MM.1S (cell line): ENCODE results near the gene ZDHHC13.

ENCODE experiments used
- DNase-seq: peaks from one replicate; pipeline ENCODE4 v3.0.0-alpha.2; 2015
- H2AFZ ChIP-seq: fragments of 300-600 bp; sonication (generic); 2 replicates; pipeline ENCODE4 v1.6.0; 2016; ENCODE audit warnings: antibody characterized with exemption, low read length
- H3F3A ChIP-seq: fragments of 300-600 bp; sonication (generic); 2 replicates; pipeline ENCODE4 v1.6.1; 2016; ENCODE audit warnings: mild to moderate bottlenecking, antibody characterized with exemption, low read length, moderate library complexity, mixed read lengths; ENCODE audit not compliant: insufficient read depth
- H3K27ac ChIP-seq: fragments of 300-600 bp; sonication (generic); 2 replicates; pipeline ENCODE4 v1.5.1; 2016; ENCODE audit warnings: mild to moderate bottlenecking, low read length
- H3K27me3 ChIP-seq: fragments of 300-600 bp; sonication (generic); replicated peaks from 2 replicates; pipeline ENCODE4 v1.6.0; 2016; ENCODE audit warnings: low read length; ENCODE audit not compliant: insufficient read depth
- H3K36me3 ChIP-seq: fragments of 300-600 bp; sonication (generic); replicated peaks from 2 replicates; pipeline ENCODE4 v1.6.1; 2016; ENCODE audit warnings: mild to moderate bottlenecking, low read length, mixed read lengths; ENCODE audit not compliant: insufficient read depth
- H3K4me1 ChIP-seq: fragments of 300-600 bp; sonication (generic); 2 replicates; pipeline ENCODE4 v1.6.1; 2016; ENCODE audit warnings: low read length, mixed read lengths
- H3K4me2 ChIP-seq: fragments of 300-600 bp; sonication (generic); 2 replicates; pipeline ENCODE4 v1.6.0; 2016; ENCODE audit warnings: low read depth, low read length
- H3K4me3 ChIP-seq: fragments of 300-600 bp; sonication (generic); 2 replicates; pipeline ENCODE4 v1.5.1; 2016; ENCODE audit warnings: low read length, mixed read lengths
- H3K79me2 ChIP-seq: fragments of 300-600 bp; sonication (generic); 2 replicates; pipeline ENCODE4 v1.6.1; 2016; ENCODE audit warnings: mixed run types, low read length, mixed read lengths
- H3K9ac ChIP-seq: fragments of 300-600 bp; sonication (generic); 2 replicates; pipeline ENCODE4 v1.6.1; 2016; ENCODE audit warnings: low read length, mixed read lengths
- H3K9me2 ChIP-seq: fragments of 300-600 bp; sonication (generic); replicated peaks from 2 replicates; pipeline ENCODE4 v1.6.1; 2016; ENCODE audit warnings: mild to moderate bottlenecking, low read length, mixed read lengths; ENCODE audit not compliant: insufficient read depth
- H3K9me3 ChIP-seq: fragments of 300-600 bp; sonication (generic); replicated peaks from 2 replicates; pipeline ENCODE4 v1.6.1; 2016; ENCODE audit warnings: mild to moderate bottlenecking, low read length, mixed read lengths; ENCODE audit not compliant: insufficient read depth
- H4K20me1 ChIP-seq: fragments of 300-600 bp; sonication (generic); 2 replicates; pipeline ENCODE4 v1.6.1; 2016; ENCODE audit warnings: mild to moderate bottlenecking, low read length, moderate library complexity, mixed read lengths; ENCODE audit not compliant: insufficient read depth
- CTCF ChIP-seq: fragments of 300-600 bp; sonication (generic); IDR thresholded peaks from 2 replicates; pipeline ENCODE4 v1.5.1; 2016; ENCODE audit warnings: antibody characterized with exemption, low read length, mixed read lengths
- EZH2 ChIP-seq: fragments of 300-600 bp; sonication (generic); optimal IDR thresholded peaks from 2 replicates; pipeline ENCODE3; 2017; ENCODE audit warnings: low read depth, mild to moderate bottlenecking, antibody characterized with exemption, low read length, mixed read lengths
- EZH2phosphoT487 ChIP-seq: fragments of 300-600 bp; sonication (generic); IDR thresholded peaks from 2 replicates; pipeline ENCODE4 v1.6.1; 2018; ENCODE audit warnings: antibody characterized with exemption, low read length

ZDHHC13 gene

GRCh38 chr11:19110295-19110694, 6.7 kb upstream of the ZDHHC13 start:
- Histone ChIP-seq H3K27ac (no peak overlapping the region), H3K9me2 (no peaks in the 10 kb centered on the region), H2AFZ (no peak overlapping the region), H3K4me1 (no peaks in the 10 kb centered on the region), H3K9me3 (no peaks in the 10 kb centered on the region), H3K4me3 (no peak overlapping the region), H3K79me2 (no peaks in the 10 kb centered on the region), H3K9ac (no peak overlapping the region), H3K36me3 (no peaks in the 10 kb centered on the region), H3K4me2 (no peak overlapping the region), H3F3A (no peaks in the 10 kb centered on the region), H3K27me3 (no peaks in the 10 kb centered on the region), H4K20me1 (no peaks in the 10 kb centered on the region)
- no peak for TF ChIP-seq EZH2phosphoT487
- no peak for TF ChIP-seq EZH2
- no peak for TF ChIP-seq CTCF
- no peak for DNase-seq

- TF ChIP-seq EZH2phosphoT487 (no peak), CTCF (no peak), EZH2 (no peak)
- Histone ChIP-seq H3K4me3 (no peak overlapping the region), H3K4me1 (no peaks in the 10 kb centered on the region), H2AFZ (no peak overlapping the region), H3K79me2 (no peaks in the 10 kb centered on the region), H3K27ac (no peak overlapping the region), H3K4me2 (no peak overlapping the region), H3K36me3 (no peaks in the 10 kb centered on the region), H4K20me1 (no peaks in the 10 kb centered on the region), H3F3A (no peaks in the 10 kb centered on the region), H3K27me3 (no peaks in the 10 kb centered on the region), H3K9ac (no peak overlapping the region), H3K9me2 (no peaks in the 10 kb centered on the region), H3K9me3 (no peaks in the 10 kb centered on the region)
- DNase-seq = no peak
Observed at GRCh38 chr11:19111809-19112208, 5.2 kb upstream of the ZDHHC13 start.

- no peaks in the 10 kb centered on the region for H4K20me1 ChIP-seq
- TF ChIP-seq CTCF (no peak), EZH2 (no peak), EZH2phosphoT487 (no peak)
- peaks cover 41% of the 10 kb centered on the region for H3K79me2 ChIP-seq
- H3K27me3 ChIP-seq = no peaks in the 10 kb centered on the region
- no peaks in the 10 kb centered on the region for H3K9me3 ChIP-seq
- no peaks in the 10 kb centered on the region for H3K9me2 ChIP-seq
- H3F3A ChIP-seq = no peaks in the 10 kb centered on the region
- peak overlapping the region; percentile 68; the same call in 1 of the 2 replicates for H3K9ac ChIP-seq
- no peaks in the 10 kb centered on the region; the same call in 1 of the 2 replicates for H3K36me3 ChIP-seq
- H3K4me2 ChIP-seq = peak overlapping the region; percentile 84
- peak overlapping the region; percentile 81 for H3K4me3 ChIP-seq
- H3K4me1 ChIP-seq = peaks cover 7% of the 10 kb centered on the region
- H3K27ac ChIP-seq = no peak overlapping the region
- peak overlapping the region; percentile 65 for H2AFZ ChIP-seq
- DNase-seq = no peak
Observed at GRCh38 chr11:19116276-19116970, 545 bp upstream of the ZDHHC13 start.
